GM21390 (cell line): ENCODE data around the gene ATXN3L.
"Not testable (repeated sequence)": the region's sequence is repeated elsewhere in the genome, so short reads cannot be mapped to it uniquely, and the experiment has no call there.

ENCODE experiments used
- ATAC-seq: cut with Tn5 transposase; IDR thresholded peaks from one replicate; pipeline ENCODE4 v1.9.1; 2021; ENCODE audit not compliant: unreplicated experiment

ATXN3L gene

DNA sequence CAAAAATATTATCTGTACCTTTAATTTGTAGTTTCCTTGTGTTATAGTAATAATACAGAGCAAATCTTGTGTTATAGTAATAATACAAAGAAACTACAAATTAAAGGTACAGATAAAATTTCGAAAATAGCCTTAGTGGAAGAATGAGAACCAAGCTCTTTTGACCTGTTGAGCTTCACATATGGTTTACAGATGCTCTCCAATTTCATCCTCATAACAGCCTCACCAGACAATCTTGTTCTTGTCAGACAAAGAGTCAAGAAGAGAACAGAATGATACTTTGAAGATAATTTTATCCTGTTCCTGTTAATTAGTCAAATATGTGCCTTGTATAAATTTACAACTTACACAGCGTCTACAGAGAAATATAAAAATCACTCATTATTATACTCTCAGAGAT lies 12.8 kb downstream of the ATXN3L start:
- ATAC-seq = no peak

DNA sequence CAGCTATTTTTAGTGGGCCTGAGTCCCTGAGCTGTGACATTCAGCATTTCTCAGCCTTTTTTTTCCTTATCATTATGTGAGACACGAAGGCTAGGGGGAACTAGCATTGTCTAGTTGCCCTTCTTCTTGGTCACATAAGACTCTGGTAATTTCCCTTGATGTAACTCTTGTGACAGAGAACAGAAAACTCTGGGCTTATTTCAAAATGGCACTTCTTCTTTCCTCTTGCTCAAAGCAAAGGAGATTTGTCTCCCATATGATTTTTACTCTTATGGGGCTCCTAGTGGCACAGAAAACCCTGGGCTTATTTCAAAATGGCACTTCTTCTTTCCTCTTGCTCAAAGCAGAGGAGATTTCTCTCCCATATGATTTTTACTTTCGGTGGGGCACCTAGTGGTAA lies 14.7 kb downstream of the ATXN3L start:
- no peak for ATAC-seq

DNA sequence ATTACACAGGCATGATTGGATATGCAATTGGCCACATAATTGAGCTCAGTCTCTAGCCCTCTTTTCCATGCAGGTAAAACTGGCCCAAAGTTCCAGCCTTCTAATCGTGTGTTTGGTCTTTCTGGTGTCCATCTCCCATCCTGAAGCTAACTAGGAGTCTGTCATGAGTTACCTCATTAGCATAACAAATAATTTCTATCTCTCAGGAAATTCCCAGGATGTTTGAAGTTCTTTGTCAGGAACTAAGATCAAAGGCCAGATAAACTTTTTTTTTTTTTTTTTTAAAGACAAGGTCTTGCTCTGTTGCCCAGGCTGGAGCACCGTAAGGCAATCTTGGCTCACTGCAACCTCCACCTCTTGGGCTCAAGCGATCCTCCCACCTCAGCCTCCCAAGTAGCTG lies 15.8 kb downstream of the ATXN3L start:
- no peak for ATAC-seq

DNA sequence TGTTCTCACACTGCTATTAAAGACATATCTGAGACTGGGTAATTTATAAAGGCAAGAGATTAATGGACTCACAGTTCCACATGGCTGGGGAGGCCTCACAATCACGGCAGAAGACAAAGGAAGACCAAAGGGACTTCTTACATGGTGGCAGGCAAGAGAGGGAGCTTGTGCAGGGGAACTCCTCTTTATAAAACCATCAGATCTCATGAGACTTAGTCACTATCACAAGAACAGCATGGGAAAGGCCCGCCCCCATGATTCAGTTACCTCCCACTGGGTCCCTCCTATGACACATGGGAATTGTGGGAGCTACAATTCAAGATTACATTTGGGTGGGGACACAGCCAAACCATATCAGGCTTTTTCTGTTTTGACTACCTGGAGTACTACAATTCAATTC lies 16.6 kb downstream of the ATXN3L start:
- not testable (repeated sequence) for ATAC-seq

DNA sequence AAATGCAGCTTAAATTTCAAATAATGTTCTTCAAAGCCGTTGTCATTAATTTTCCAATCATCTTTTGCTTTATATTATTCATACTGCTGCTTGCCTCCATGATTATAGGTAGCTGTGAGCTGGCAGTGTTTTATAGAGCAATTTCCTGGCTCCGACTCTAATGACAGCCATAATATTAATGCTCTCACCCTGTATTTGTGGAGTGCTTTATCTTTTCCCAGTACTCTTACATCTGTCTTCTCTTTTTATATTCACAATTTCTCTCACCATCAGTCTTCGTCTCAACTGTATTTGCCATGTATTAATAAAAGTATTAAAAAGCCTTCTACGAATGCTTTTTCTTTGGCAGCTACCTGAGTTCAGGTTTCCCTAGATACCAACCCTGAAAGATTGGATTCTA lies 21.0 kb downstream of the ATXN3L start:
- no peak for ATAC-seq

DNA sequence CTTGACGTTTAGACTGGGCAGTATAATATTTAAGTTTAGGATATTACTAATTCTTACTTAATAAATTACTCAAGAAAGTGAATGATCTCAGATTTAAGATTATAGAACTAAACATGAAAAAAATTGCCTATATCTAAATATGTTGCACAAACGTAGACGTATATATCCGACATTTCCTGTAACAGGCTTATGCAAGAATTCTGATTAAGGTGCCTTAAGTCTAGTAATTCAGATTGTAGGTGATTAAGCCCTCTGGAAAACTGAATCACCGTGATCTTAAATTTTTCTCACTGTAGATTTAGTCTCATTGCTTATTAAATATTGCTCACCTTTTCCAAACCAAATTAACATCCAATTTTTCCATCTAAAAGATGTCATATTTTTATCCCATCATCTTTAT lies 24.0 kb downstream of the ATXN3L start:
- no peak for ATAC-seq

DNA sequence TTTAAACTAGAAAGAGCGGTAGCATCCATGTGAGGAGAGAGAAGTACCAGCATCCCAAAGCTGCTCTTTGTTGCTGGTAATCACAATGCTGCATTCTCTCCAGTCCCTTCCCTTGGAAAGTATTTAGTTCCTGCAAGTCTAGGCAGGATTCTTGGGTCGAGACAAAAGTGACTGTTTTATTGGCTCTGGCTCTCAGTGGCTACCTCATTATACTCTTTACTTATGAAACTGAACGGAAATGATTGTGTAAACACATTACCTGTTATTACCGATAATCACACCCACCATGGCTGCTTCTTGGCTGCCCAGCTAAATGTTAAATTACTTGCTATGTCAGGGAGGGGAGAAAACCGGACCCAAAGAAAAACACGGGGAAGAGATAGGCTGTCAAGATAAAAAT lies 26.2 kb downstream of the ATXN3L start:
- no peak for ATAC-seq

DNA sequence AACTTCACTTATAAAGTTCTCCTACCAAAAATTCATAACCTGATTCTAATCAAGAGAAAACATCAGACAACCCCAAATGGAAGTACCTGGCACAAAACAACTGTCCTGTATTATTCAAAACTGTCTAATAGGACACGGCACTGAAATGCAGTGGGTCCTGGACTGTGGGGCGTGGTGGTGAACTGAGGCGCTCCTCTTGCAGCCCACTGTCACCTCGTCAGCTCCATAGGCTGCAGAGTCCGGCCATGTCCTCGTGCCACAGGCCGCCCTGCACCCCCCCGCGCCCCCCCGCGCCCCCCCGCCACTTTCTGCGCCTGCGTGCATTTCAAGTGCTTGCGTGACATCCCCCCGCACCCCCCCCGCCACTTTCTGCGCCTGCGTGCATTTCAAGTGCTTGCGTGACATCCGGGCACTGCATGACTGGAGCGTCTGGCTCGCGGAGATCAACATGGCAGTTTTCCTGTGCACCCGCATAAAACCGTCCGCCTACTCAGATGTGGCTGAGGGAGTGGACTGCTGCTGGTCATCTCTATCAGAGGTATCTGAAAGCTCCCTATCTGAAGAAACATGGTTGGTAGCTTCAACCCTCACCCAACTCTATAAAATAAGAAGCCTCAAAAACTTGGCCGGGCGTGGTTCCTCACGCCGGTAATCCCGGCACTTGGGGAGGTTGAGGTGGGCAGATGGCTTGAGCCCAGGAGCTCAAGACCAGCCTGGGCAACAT lies 28.8 kb downstream of the ATXN3L start:
- ATAC-seq = no peak

DNA sequence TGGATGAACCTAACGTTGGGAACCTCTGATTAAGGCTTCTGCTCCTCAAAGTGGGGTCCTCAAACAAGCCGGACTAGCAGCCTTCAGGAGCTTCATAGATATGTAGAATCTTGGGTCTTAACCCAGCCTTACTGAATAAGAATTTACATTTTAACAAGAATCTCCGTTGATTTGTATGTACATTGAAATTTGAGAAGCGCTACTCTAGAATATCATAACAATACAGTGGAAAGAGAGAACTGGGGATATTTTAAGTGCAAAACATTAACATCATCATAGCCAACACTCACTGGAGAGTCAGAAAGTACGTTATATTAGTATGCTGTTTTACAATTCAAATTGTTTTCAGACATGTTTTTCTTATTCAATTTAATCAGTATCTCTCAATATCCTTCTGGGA lies 31.2 kb downstream of the ATXN3L start:
- ATAC-seq = no peak

DNA sequence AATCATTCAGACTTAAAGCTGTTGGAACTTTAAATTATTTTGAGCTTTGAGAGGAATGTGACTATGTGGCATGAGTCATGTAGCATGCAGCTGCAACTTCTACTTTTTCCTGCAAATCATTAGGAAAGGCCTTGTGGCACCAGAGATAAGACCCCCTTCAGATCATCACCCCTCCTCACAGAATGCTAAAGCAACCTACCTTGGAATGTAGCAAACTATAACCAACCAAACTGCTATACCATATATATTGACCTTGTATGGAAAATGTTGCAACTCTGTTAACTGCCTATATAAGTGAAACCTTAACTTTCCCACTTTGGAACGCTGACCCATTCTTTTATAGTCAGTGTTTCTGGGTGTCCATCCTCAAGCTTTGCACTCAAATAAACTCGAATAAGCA lies 32.0 kb downstream of the ATXN3L start:
- ATAC-seq = no peak

DNA sequence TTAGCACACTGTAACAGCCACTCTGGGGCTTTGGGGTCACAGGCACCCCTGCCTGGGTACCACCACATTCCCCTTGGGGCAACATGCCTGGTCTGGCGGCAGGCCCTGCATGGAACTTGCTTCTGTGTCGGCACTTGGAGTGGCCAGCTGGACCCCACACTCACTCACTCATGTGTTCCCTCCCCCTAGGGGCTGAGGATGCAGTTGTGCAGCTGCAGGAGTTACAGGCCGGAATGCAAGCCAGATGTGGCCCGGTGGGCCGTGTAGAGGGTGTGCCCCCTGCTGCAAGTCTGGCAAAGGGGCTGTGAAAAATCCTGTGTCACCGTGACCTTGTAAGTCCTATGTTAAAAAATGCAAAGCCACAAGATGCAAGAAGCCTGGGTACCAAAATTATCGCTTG lies 34.2 kb downstream of the ATXN3L start:
- ATAC-seq = no peak

DNA sequence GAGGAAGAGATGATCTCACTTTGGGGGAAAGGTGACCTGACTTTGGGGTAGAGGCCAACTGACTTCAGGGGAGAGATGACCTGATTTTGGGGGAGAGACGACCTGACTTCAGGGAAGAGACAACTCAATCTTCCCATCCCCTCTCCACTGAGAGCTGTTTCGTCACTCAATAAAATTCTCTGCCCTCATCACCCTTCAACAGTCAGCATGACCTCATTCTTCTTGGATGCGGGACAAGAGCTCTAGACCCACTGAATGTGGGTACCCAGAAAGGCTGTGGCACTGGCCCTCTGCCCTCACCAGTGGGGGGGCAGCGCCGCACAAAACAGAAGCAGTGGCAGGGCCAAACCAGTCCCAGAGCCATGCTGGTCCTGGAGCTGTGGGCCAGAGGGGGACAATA lies 34.6 kb downstream of the ATXN3L start:
- ATAC-seq = no peak

DNA sequence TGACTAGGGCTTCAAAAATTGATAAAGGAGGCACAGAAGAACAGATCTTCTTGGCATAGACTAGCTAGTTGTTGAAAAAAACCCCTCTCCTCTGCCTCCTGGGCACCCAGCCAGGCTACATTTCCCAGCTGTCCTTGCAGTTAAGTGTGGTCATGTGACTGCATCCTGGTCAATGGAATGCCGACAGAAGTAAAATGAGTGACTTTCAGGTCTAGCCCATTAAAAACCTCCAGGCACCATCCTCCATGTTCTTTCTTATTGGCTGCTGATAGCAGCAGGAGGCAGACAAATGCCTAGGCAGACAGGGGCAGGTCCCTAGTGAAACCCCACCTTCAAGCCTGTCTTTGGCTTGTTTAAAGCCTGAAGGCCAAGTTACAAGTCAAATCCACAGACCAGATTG lies 35.3 kb downstream of the ATXN3L start:
- ATAC-seq = no peak

DNA sequence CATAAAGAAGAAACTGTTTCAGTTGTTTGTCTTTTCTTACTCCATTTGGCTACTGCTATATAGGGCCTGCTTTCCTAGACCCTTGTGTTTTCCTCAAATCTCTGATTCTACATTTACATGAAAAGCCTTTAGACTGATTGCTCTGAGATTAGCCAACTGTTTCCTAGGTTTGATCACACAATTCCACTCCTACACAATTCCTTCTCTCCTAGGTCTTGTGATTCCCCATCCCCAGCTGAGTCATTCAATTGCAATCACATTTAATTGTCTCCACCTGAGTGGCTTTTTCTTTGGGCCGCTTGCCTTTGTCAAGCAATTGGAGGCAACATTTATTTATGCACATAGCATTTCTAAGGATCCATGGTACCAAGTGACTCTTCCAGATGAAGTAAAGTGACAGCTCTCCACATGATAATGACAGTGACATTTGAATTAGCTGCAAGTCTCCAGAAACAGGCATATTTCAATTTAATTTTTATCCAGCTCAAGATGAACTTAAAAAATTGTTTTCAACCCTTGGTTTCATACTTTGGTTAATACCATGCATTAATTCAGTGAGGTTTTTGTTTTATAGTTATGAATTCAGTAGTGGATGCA lies 35.8 kb downstream of the ATXN3L start:
- ATAC-seq = no peak

DNA sequence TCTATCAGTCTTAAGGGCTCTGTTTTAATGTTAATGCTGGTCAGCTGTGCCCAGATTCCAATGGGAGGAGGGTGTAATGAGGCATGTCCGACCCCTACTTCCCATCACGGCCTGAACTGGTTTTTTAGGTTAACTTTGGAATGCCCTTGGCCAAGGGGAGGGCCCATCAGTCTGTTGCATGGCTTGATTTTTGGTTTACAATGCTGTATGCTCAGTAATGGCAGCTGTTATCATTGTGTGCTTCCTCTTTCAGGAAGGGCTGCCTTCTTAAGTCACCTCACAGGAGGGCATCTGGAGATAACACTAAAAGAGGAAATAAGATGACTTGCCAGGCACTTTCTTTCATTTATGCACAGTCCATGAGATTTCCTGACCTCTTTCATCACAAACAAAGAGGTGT lies 36.3 kb downstream of the ATXN3L start:
- no peak for ATAC-seq

DNA sequence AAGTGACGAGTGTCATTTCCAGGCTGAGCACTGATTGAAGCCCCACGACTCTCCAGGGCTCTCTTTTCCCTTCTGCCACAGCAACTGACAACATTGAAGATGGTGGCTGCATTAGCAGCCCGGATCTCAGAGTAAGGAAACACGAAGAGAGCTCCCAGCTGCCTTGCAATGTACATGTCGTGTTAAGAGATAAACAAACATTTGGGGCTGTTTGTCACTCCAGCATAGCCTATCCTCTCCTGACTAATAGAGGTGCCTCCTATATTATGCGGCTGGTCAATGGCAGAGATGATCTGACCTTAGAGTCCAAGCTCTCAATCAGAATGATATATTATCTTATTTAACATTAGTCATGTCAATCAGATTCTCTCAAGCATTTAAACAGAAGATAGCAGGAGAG lies 38.6 kb downstream of the ATXN3L start:
- no peak for ATAC-seq

DNA sequence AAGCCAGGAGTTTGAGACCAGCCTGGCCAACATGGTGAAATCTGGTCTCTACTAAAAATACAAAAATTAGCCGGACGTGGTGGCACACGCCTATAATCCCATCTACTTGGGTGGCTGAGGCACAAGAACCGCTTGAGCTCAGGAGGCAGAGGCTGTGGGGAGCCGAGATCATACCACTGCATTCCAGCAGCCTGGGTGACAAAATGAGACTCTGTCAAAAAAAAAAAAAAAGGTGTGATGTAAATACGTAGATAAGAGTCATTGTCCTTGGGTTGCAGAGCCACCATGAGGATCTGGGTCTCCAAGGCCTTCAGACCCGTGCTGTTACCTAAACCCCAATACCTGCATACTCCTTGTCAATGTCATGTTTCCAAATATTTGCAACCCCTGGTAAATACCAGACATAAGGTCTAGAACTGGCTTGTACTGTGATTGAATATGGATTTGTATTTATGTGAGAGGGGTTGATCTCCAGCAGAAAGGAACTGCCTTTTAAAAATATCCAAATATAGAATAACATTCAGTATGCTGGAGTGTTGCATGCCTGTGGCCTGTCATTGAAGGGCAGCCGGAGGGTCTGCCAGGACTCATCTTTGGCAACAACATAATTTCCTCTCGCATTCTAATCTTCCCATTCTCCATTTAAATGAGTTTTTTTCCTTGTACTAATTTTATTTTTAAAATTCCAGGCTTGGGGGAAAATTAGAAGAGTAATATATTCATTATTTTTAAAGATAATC lies 40.4 kb downstream of the ATXN3L start:
- ATAC-seq = no peak

DNA sequence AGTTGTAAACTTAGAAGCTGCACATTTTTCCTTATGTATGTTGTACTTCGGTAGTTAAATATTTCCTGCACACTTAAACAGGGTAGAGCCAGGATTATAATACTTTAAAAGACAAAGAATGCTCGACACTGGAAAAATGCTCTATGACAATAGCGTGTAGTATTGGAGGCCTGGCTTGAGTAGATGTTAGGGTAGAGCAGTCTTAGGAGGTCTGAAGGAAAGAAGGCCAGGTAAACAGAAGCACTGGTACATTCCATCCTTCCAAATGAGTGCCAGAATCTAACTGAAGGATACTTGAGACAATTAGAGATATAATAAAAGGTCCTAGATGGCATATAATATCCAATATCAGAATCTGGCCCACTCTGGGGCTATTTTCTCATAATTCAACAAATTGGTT lies 42.3 kb downstream of the ATXN3L start:
- ATAC-seq = no peak

DNA sequence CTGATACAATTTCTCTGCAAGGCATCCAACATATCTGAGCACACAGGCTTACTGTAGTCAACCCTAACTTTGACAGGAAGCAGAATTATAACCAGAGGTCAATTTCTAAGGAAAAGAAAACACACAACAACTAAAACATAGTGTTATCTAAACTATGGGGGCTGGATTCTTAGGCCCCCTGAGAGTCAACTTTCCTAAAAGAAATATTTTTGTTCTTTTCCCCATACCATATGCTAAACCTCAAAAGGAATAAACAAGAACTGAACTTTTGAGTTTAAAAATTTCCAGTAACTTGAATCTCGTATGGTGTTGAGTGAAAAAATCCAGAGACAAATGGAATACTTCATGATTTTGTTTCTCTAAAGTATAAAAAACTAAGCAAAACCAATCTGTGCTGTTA lies 42.9 kb downstream of the ATXN3L start:
- ATAC-seq = no peak

DNA sequence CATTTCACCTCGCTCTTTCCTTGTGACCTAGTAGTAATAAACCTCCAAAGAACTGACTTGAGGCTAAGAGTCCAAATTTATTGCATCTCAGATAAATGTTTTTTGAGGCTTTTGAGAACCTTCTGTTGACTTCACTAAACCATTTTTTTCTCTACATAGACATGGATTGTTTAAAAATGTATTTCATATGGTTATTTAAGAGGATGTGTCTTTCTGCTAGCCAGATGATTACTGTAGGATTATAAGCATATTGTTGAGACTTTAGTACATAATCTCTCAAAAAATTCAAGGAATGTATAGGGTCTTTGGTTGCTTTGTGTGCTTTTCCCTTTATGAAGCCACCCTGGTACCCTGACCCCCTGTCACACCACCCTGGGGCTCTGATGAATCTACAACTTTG lies 44.8 kb downstream of the ATXN3L start:
- no peak for ATAC-seq

DNA sequence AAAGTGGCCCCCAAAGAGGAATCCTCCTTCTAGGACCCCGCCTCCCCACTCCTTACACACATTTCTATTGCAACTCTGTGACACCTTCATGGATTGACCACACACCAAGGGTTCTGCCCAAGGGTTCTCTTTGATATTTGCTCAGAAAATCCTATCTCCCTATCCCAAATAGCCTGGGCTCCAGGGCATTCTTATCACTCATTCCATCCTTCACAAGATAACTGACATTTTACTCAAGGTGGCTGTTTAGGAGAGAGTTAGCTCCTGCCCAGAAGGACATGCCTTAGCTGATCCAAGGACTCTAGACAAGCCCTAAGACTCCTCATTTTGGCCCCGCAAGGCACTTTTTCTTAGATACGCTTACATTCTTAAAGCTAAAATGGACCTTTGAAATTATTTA lies 47.4 kb downstream of the ATXN3L start:
- no peak for ATAC-seq

DNA sequence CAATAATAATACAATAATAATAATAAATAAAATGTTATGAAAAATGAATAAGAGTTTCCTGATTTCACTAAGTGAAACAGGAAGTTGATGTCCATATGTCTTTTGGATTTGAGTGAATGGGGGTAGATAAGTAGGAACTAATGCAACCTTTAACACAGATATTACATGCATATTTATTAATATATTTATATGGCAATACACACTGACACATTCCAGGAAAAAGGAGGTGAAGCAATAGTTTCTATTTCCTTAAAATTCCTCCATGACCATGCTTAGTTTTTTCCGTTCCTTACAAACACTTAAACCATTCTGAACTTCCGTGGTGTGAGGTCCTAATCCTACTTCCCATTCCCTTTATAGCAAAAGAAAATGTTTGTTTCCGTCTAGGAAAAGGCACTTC lies 48.3 kb downstream of the ATXN3L start:
- no peak for ATAC-seq
